GM18519 (cell line): ENCODE results near the gene DIRAS3.
"Not testable (repeated sequence)": the region's sequence is repeated elsewhere in the genome, so short reads cannot be mapped to it uniquely, and the experiment has no call there.

ENCODE experiments used
- ATAC-seq: cut with Tn5 transposase; IDR thresholded peaks from one replicate; pipeline ENCODE4 v1.9.1; 2021; ENCODE audit warnings: mild to moderate bottlenecking, moderate library complexity; ENCODE audit not compliant: unreplicated experiment, low FRiP score

The DIRAS3 gene, protein sequence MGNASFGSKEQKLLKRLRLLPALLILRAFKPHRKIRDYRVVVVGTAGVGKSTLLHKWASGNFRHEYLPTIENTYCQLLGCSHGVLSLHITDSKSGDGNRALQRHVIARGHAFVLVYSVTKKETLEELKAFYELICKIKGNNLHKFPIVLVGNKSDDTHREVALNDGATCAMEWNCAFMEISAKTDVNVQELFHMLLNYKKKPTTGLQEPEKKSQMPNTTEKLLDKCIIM

DNA sequence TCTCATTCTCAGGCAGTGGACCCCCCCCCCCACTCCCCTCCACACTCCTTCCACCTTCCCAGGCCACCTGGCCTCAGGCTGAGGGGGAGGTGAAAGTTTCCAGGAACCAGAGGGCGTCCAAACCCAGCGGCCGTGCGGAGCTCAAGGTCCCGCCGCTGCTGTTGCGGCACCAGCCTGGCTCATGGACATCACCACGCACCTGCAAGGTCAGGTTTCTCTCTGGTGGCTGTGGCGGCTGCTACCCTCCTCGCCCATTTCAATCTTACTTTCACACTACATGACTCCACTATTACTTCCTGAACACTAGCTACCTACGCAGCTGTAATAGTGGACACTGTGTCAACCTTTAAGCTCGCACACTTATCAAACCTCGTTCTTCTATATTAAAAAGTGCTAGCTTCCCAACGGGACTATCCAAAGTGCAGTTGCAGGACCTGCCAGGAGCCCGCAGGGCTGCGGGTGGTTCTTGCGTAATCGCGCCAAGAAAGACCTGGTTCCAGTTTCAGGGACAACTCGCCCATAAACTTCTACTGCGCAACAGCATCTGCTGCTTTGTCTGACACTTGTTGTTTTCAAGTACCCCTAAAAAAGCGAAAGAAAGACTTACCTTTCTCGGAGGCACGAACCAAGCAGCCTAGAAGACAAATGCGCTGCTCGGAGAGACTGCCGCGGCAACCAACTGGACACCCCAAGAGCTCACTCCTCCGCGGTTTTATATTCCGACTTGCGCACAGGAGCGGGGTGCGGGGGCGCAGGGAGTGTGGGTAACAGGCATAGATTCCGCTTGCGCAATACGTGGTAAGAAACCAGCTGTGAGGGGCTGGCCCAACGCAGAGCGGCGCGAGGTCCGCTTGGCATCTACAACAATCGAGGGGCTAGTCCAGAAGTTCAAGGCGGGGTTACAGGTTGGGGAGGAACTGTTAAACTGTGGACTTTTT is at the start of gene DIRAS3:
DIRAS3 (minus strand) TSS at position 687 of the 938 bp plus-strand sequence. CDS start 3,330 bp downstream, outside the sequence.
- no peak for ATAC-seq

DNA sequence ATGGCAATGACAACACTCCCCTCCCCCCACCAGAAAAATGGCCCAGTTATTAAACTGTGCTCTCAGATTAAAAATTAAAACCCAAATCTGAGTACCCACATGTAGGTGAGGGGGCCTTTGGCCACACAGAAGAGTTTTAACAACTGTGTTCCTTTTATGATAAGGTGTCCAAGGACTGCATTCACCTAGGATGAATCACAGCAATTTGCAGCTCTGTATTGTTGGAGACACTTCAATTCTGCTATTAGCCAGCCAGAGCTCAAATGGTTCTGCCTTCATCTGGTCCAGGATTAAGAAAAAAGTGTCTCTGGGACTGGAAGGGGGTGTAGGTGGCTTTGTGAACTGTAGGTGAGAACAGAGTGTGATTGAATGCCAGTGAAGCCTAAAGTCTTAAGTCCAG is 43.3 kb upstream of the DIRAS3 start:
- ATAC-seq, result no peak

DNA sequence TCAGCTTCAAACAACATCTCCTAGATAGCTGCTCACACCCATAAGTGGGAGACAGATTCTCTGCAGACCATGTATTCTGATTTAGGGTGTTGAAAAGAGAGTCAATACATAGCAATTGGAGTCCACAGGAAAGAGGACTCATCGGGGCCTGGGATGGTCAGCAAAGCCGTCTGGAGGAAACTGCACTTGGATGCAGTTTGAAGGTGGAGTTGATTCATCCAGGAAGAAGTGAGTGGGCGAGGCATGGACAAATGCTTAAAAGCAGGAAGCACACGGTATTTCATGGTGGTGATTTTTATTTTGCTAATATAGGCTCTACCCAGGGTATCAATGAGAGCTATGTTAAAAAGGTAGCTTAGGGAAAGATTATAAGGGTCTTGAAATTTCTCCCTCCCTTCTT is 36.8 kb upstream of the DIRAS3 start:
- ATAC-seq, result no peak

DNA sequence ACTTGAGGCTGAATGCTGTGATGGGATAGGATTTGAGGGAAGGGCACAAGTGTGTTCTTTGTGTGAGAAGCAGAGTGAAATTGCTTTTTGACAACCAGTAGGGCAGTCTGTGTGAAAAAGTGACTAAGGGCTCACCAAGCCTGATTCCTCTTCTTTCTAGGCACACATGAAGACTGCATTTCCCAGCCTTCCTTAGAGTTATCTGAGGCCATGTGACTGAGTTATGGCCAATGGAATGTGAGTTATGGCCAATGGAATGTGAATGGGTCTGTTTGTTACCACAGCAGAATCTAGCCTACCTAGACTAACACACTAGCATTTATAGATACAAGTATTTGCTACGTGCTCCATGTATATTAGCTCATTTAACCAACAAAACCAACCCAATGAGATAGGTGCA is 35.3 kb upstream of the DIRAS3 start:
- no peak for ATAC-seq

DNA sequence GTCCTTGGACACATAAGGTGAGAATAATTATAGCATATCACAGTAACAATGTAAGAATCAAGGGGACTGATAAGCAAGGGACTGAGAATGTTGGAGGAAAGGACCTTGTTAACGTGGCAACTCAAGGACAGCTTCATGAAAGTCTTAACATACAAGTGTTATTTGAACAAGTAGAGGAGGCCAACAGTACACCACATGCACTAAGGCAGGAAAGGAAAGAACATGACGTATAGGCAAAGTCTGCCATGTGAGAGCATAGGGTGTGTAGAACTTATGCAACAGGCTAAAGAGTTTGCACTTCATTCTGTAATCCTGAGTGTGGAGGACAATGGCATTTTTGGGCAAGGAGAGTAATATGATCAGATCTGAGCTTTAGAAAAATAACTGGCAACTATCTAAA is 33.3 kb upstream of the DIRAS3 start:
- no peak for ATAC-seq

DNA sequence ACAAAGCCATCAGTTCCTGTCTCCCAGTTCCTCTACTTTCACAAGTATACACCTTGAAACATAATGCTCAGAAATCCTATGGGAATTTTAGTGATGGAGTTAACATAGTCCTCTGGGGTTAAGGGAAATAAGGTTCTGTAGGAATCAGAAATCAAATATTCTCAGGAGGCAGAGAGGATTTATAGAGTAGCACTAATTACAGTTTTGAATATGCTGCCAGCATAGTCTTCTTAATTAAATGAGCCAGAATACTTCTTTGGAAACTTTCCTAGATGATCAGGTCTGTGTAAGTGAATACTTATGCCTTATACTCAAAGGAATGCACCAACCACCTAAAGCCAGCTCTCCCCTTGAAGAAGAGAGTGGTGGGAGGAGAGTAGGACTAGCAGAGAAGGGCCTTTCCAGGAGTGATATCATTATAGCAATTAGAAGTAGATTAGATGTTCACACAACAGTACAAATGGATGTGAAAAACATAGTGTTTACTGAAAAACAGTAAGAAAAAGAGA is 31.4 kb upstream of the DIRAS3 start:
- no peak for ATAC-seq

DNA sequence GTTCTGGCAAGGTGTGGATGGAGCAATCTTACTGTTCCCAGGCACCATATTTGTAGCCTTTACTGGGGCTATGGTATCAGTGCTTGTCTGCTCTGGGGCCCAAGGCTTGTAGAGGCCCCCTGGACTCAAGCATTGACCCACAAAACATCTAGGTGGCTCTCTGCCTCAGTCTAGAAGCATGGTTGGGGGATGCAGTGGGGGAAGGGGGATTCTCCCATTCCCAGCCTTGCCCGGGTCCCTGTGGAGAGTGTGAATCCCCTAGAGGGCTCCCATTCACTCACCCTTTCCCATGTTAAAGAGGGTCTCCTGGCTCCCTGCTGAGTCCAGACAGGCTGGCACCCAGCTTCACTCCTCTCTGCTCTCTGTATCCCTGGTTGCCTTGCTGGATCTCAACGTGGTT is 28.2 kb upstream of the DIRAS3 start:
- ATAC-seq, result no peak

DNA sequence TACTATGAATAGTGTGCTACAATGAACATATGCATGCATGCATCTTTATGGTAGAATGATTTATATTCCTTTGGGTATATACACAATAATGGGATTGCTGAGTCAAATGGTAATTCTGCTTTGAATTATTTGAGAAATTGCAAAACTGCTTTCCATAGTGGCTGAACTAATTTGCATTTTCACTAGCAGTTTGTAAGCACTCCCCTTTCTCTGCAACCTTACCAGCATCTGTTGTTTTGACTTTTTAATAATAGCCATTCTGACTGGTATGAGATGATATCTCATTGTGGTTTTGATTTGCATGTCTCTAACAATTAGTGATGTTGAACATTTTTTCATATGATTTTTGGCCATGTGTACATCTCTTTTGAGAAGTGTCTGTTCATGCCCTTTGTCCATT is 24.0 kb upstream of the DIRAS3 start:
- no peak for ATAC-seq

DNA sequence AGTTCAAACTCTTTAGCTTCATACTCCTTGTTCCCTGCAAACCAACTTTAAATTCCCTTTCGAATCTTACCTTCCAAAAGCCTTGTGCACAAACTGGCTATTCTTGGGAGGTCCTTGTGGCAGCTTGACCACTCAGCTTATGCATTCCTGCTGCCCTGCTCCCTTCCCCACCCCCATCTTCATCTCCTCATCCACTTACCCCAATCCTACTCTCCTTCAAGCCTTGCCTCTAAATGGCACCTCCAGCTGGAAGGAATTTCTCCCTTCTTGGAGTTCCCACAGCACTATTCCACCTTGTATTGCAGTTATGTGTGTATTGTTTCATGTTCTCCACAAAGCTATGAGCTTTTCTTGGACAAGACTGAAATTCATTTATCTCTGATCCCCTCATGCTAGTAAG is 15.3 kb upstream of the DIRAS3 start:
- no peak for ATAC-seq

DNA sequence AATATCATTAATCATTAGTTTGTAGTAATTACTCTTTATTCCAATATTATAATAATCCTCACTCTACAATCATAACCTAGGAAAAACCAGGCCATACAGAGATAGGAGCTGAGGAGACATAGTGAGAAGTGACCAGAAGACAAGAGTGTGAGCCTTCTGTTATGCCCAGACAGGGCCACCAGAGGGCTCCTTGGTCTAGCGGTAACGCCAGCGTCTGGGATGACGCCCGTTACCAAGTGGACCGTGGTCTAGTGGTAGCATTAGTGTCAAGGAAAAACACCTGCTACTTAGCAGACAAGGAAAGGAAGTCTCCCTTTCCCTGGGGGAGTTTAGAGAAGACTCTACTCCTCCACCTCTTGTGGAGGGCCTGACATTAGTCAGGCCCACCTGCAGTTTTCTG is 7.6 kb upstream of the DIRAS3 start:
- ATAC-seq, result not testable (repeated sequence)

DNA sequence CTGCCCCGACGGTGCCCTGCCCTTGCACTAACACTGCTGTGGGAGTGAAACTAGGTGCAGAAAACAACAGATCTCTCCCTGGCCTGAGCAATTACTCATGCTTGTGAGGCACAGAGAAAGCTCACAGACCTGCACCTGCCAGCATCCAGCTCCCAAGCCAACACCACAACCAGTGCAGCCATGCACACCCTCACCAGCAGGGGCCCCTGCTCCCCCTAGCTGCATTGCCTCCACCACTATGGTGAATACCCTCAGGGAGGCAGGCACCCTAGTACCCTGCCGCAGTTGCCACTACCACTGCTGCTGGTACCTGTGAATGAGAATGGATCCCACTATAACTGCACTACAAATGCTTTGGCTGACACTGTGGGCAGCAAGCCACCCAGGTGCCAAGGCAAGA is 7.1 kb upstream of the DIRAS3 start:
- no peak for ATAC-seq

DNA sequence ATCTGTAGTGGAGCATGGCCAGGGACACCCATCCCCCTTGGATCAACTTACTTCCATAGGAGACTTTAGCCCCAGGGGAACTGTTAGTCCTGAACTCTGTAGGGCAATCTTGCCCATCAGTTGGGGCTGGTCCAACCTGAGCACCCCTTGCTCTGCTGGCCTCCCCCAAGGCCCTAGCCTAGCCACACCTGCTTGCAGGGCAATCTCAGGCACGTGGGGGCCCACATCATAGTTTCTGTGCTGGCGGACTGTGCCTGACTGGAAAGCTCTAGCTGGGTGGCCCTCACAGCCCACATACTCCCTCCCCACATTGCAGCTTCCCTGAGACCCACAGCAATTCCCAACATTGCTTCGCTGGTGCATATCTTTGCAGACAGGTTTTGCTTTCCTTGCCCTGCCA is 6.6 kb upstream of the DIRAS3 start:
- no peak for ATAC-seq

DNA sequence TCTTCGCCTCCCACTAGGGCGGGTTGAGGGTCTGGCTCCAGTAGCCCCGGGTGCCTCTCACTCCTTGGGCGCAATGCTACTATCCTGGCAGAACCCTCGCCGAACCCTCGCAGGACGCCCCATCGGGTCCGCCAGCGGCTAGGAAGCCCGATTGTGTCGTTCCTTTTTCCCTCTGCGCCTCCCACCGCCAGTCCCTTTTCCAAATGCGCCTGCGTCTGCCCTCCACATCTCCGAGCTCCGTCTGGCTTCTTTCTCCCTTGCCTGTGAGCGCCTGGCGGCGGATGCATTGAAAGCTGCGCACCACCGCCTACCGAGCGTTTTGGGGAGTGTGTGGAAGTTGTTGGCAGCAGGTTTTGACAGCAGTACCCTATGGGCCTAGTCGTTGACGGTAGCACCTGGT is 1.0 kb upstream of the DIRAS3 start:
- no peak for ATAC-seq

DNA sequence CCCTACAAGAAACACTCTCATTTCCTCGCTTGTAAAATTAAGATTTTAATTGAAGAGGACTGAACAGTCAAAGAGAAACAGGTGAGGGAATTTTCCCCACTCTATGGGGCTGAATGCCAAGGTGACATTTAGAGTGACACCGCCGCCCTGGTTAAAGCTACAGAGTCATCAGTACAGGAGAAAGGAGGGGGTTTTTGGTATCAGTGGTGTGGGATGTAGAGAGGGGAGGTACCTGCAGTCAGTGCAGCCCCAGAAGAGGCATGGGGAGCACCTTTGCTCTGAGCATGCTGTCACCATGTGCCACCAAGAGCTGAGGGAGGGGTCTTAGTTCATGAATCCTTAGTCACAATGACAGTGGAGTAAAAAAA is 2.8 kb downstream of the DIRAS3 start:
- no peak for ATAC-seq

DNA sequence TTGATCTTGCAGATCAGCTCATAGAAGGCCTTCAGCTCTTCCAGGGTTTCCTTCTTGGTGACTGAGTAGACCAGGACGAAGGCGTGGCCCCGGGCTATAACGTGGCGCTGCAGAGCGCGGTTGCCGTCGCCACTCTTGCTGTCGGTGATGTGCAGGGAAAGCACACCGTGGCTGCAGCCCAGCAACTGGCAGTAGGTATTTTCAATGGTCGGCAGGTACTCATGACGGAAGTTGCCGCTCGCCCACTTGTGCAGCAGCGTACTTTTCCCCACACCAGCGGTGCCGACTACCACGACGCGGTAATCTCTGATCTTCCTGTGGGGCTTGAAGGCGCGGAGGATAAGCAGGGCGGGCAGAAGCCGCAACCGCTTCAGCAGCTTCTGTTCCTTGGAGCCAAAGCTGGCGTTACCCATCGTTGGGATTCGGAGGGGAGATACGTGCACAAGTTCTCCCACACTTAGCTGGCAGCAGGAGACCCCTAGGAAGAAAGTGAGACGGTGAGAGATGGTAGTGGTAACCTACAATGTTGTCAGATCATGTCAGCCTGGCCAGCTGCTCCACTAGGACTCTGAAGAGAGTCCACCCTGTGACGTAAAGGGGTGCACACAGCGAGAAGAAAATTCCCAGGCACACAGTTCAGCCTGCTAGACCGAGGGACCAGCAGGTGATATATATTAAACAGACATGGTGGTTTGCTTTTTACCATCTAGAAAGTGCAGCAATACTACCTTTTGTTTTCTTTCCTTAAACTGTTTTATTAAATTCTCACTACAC is 3.4 kb downstream of the DIRAS3 start:
- no peak for ATAC-seq

DNA sequence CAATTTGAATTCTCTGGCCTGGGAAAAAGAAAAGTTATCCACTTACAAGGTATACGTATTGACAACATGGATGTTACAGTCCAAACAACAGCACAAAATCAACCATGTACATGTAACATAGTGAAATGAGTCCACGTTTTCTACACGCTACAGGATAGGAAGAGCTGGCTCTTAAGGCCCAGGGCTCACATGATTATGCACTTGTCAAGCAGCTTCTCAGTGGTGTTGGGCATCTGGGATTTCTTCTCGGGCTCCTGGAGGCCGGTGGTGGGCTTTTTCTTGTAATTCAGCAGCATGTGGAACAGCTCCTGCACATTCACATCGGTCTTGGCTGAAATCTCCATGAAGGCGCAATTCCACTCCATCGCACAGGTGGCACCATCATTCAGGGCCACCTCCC is 4.0 kb downstream of the DIRAS3 start:
- no peak for ATAC-seq

DNA sequence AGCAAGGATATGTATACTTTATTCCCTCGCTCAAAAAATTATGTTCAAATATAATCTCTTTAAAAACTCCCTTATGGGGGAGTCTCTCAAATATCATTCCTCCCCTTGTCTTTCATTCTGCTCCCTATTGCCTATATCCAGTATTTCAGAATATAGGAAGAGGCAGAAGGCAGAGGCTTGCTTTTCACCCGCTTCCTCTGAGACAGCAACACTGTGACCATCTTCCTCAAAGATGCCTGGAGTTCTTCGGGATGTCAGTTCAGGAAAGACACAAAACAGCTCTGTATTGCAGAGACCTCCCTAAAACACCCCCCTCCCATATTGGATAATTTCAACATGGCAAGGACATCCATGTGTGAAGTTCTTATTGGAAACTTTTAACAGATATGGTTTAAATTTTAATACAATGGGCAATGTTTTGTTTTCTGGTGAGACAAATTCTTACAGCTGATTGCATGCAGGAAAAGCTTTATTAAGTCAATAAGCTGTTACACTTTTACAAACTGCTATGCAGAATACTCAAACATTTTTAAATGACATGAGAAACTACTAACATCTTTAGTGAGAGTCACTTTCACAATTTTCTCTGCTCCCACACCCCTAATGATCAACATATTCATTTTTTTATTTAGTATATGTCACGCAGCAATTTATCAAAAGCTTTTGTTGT is 4.8 kb downstream of the DIRAS3 start:
- no peak for ATAC-seq

DNA sequence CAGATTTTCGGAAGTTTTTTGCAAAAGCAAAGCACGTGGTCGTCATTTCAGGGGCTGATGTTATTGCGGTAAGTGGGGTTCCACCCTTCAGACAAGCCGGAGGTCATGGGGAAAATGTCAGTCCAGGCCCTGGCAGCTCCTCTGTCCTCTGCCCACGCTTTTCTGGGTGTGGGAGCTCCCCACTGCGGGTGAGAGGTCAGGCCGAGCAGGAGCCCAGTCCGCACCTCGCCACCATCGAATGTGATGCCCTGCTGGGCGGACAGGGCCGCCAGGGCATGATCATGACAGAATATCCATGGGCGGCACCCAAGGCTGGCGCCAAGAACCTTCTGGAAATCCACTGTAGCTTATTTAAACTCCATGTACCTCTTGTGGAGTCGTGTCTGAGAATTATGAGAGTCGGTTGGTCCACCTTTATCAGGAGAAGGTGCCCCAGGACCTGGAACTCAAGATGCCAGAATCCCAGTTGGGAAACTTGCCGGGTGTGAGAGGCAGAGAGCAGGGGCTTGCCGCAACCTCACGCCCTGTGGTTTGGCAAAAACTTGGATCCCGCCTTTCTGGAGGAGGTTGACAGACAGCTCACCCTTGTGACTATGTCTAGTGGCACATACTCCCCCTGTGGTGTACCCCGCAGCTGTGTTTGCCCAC is 6.9 kb downstream of the DIRAS3 start:
- ATAC-seq, result no peak

DNA sequence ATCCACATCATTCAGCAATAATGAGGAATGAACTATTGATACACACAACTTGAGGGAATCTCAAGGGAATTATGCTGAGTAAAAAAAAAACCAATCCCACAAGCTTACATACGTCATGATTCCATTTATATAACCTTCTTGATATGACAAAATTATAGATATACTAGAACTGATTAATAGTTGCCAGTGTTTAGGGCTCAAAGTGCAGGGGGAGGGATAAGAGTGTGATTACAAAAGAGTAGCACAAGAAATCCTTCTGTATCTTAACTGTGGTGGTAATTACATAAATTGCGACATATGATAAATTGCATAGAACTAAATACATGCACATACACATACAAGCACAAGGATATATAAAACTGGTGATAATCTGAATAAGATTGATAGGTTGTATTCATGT is 13.5 kb downstream of the DIRAS3 start:
- ATAC-seq, result no peak

DNA sequence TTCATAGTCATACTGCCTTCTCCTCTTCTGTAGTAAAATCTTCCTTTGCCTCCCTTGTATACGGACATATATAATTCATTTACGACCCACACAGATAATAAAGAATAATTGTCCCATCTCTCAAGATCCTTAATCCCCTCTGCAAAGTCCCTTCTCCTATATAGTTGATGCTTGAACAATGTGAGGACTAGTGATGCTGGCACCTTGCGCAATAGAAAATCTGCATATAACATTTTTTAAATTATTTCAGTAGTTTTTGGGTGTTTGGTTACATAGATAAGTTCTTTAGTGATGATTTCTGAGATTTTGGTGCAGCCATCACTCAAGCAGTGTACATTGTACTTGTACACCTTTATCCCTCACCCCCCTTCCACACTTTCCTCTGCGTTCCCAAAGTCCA is 21.0 kb downstream of the DIRAS3 start:
- no peak for ATAC-seq
